ENCODE data around the gene SNX5.

SNX5 gene

GRCh38 chr20:17912916-17913315 is 55.7 kb downstream of the SNX5 start:
- DNase-seq, result no peak

- no peak for DNase-seq
Measured at GRCh38 chr20:17911927-17912326, 56.7 kb downstream of the SNX5 start.

- no peak for DNase-seq
Measured at GRCh38 chr20:17910828-17911294, 57.7 kb downstream of the SNX5 start.

- no peak for DNase-seq
Measured at GRCh38 chr20:17909869-17910321, 58.7 kb downstream of the SNX5 start.

- DNase-seq, result no peak
Measured at GRCh38 chr20:17905544-17905943, 63.0 kb downstream of the SNX5 start.

- DNase-seq, result no peak
Measured at GRCh38 chr20:17904027-17904426, 64.6 kb downstream of the SNX5 start.

- DNase-seq, result no peak
Measured at GRCh38 chr20:17902531-17903083, 66.0 kb downstream of the SNX5 start.

GRCh38 chr20:17901971-17902370 is 66.6 kb downstream of the SNX5 start:
- DNase-seq, result no peak

- peak; percentile 35 for DNase-seq
Measured at GRCh38 chr20:17898548-17898994, 70.0 kb downstream of the SNX5 start.

- DNase-seq, result no peak
Measured at GRCh38 chr20:17897566-17898307, 70.9 kb downstream of the SNX5 start.

GRCh38 chr20:17896771-17897369 is 71.7 kb downstream of the SNX5 start:
- DNase-seq, result no peak

GRCh38 chr20:17896193-17896723 is 72.3 kb downstream of the SNX5 start:
- no peak for DNase-seq

GRCh38 chr20:17895641-17896171 is 72.9 kb downstream of the SNX5 start:
- no peak for DNase-seq

- DNase-seq, result no peak
Measured at GRCh38 chr20:17893445-17893844, 75.1 kb downstream of the SNX5 start.

- no peak for DNase-seq
Measured at GRCh38 chr20:17892189-17892938, 76.2 kb downstream of the SNX5 start.
